H1 (cell line): Measurements from ENCODE around the gene PGAP2. TPM values are rescaled to one million over a fixed set of nuclear protein-coding genes. Genes with fewer than 3 reads are reported as not detected.

Experiments
- CTCF ChIA-PET: fragments of 300-600 bp; sonication (Branson Sonifier 250); formaldehyde crosslinking; loops from one replicate; lab custom pipeline; 2021; ENCODE audit not compliant: partially characterized antibody; lab: Charles Lee
- POLR2A ChIA-PET: fragments of 300-600 bp; sonication (Branson Sonifier 250); formaldehyde crosslinking; loops from one replicate; lab custom pipeline; 2021; ENCODE audit warnings: inconsistent platforms; ENCODE audit not compliant: partially characterized antibody; lab: Charles Lee
- DNase-seq, 2 experiments: peaks; one replicate each; pipeline versions ENCODE4 v3.0.0 to v3.0.0-alpha.2; 2010 to 2022; ENCODE audit warnings: low spot score in 2 of 2, low read depth in 1 of 2, mixed read lengths in 1 of 2
- FAIRE-seq: peaks from 2 replicates; lab custom pipeline; 2011; peaks lifted over from hg19 to GRCh38; lab: Jason Lieb, UNC
- H2AFZ ChIP-seq: 2 replicates; pipeline ENCODE4 v1.8.1; 2012; ENCODE audit warnings: low read length, inconsistent platforms
- H2AK5ac ChIP-seq: 2 replicates; pipeline ENCODE4 v1.6.1; 2013; ENCODE audit warnings: low read depth, low read length
- H2BK120ac ChIP-seq: replicated peaks from 2 replicates; pipeline ENCODE3; 2013; ENCODE audit warnings: low read depth, low read length, inconsistent platforms
- H2BK12ac ChIP-seq: 2 replicates; pipeline ENCODE4 v1.6.1; 2013; ENCODE audit warnings: low read depth, low read length
- H2BK15ac ChIP-seq: 2 replicates; pipeline ENCODE4 v1.6.1; 2013; ENCODE audit warnings: low read length
- H2BK20ac ChIP-seq: 2 replicates; pipeline ENCODE4 v1.6.1; 2013; ENCODE audit warnings: low read length
- H2BK5ac ChIP-seq: 2 replicates; pipeline ENCODE4 v1.6.1; 2013; ENCODE audit warnings: low read depth, low read length
- H3K14ac ChIP-seq: 2 replicates; pipeline ENCODE4 v1.6.1; 2013; ENCODE audit warnings: inconsistent platforms; ENCODE audit not compliant: insufficient read length
- H3K18ac ChIP-seq: 2 replicates; pipeline ENCODE4 v1.6.1; 2013; ENCODE audit warnings: low read length; ENCODE audit errors: extremely low read depth
- H3K23ac ChIP-seq: 2 replicates; pipeline ENCODE4 v1.6.1; 2013; ENCODE audit warnings: inconsistent platforms; ENCODE audit not compliant: insufficient read length
- H3K23me2 ChIP-seq: 2 replicates; pipeline ENCODE4 v1.6.1; 2013; ENCODE audit warnings: low read depth, low read length
- H3K27ac ChIP-seq: 2 replicates; pipeline ENCODE4 v1.6.1; 2011; ENCODE audit warnings: low read depth, low read length, inconsistent platforms
- H3K27me3 ChIP-seq, 4 experiments: replicated peaks in 1 of 4; 1 replicate in 1 of 4; 2 replicates in 3 of 4; pipeline versions ENCODE4 v1.6.1 to v1.8.1; 2011 to 2013; ENCODE audit warnings: low read length in 3 of 4, mild to moderate bottlenecking in 3 of 4, inconsistent platforms in 2 of 4, mixed read lengths in 2 of 4, moderate library complexity in 1 of 4; ENCODE audit not compliant: control insufficient read depth in 3 of 4, insufficient read depth in 3 of 4; ENCODE audit errors: extremely low read depth in 1 of 4
- H3K36me3 ChIP-seq, 4 experiments: 2 replicates each; pipeline versions ENCODE4 v1.6.1 to v1.8.1; 2011 to 2013; ENCODE audit warnings: mild to moderate bottlenecking in 4 of 4, low read length in 3 of 4, moderate library complexity in 2 of 4, control low read depth in 1 of 4, inconsistent platforms in 1 of 4; ENCODE audit not compliant: insufficient read depth in 4 of 4, control insufficient read depth in 2 of 4
- H3K4ac ChIP-seq: replicated peaks from 2 replicates; pipeline ENCODE3; 2013; ENCODE audit warnings: low read length, low read depth, mixed read lengths, inconsistent platforms; ENCODE audit not compliant: insufficient read length
- H3K4me1 ChIP-seq, 4 experiments: replicated peaks in 1 of 4; 1 replicate in 1 of 4; 2 replicates in 3 of 4; pipeline versions ENCODE4 v1.6.1 to v1.8.1; 2011 to 2013; ENCODE audit warnings: low read length in 3 of 4, inconsistent platforms in 2 of 4, mixed read lengths in 1 of 4; ENCODE audit not compliant: insufficient read depth in 4 of 4, control insufficient read depth in 3 of 4
- H3K4me2 ChIP-seq, 2 experiments: 2 replicates each; pipeline versions ENCODE4 v1.6.1 to v1.8.1; 2011 to 2013; ENCODE audit warnings: low read depth in 2 of 2, low read length in 2 of 2, control low read depth in 1 of 2, inconsistent platforms in 1 of 2, mild to moderate bottlenecking in 1 of 2; ENCODE audit not compliant: insufficient read depth in 1 of 2
- H3K4me3 ChIP-seq, 4 experiments: fragments of 200-600, 300-600 bp in 1 of 4; sonication (generic), shearing (Covaris generic), sonication (Bioruptor Twin) in 1 of 4; 2 replicates each; pipeline versions ENCODE4 v1.5.1 to v1.8.1; 2011 to 2016; ENCODE audit warnings: low read length in 4 of 4, low read depth in 3 of 4, control low read depth in 2 of 4, inconsistent platforms in 2 of 4, mild to moderate bottlenecking in 2 of 4, mixed read lengths in 1 of 4, moderate library complexity in 1 of 4; ENCODE audit not compliant: insufficient read depth in 2 of 4; ENCODE audit errors: extremely low read depth in 1 of 4
- H3K56ac ChIP-seq: replicated peaks from 2 replicates; pipeline ENCODE3; 2013; ENCODE audit warnings: low read depth, mild to moderate bottlenecking, mixed read lengths, low read length, inconsistent platforms; ENCODE audit not compliant: insufficient read length
- H3K79me1 ChIP-seq: 2 replicates; pipeline ENCODE4 v1.6.1; 2013; ENCODE audit warnings: low read depth, low read length, control low read depth
- H3K79me2 ChIP-seq, 2 experiments: 2 replicates each; pipeline versions ENCODE4 v1.6.1 to v1.8.1; 2012 to 2013; ENCODE audit warnings: low read length in 2 of 2, mild to moderate bottlenecking in 2 of 2, inconsistent platforms in 1 of 2; ENCODE audit not compliant: insufficient read depth in 2 of 2, control insufficient read depth in 1 of 2
- H3K9ac ChIP-seq, 4 experiments: replicated peaks in 1 of 4; 1 replicate in 1 of 4; 2 replicates in 3 of 4; pipeline versions ENCODE4 v1.6.1 to v1.8.1; 2011 to 2013; ENCODE audit warnings: low read depth in 3 of 4, low read length in 3 of 4, control low read depth in 2 of 4, mild to moderate bottlenecking in 2 of 4, moderate library complexity in 2 of 4, inconsistent platforms in 1 of 4; ENCODE audit errors: extremely low read depth in 1 of 4
- H3K9me3 ChIP-seq, 2 experiments: 2 replicates each; pipeline versions ENCODE4 v1.6.1 to v1.8.1; 2012 to 2013; ENCODE audit warnings: mild to moderate bottlenecking in 2 of 2, moderate library complexity in 2 of 2, control low read depth in 1 of 2, inconsistent platforms in 1 of 2, low read depth in 1 of 2, low read length in 1 of 2, mixed read lengths in 1 of 2; ENCODE audit not compliant: insufficient read depth in 2 of 2
- H4K20me1 ChIP-seq, 2 experiments: replicated peaks in 1 of 2; 2 replicates each; pipeline versions ENCODE3 to v1.8.1; 2011 to 2013; ENCODE audit warnings: inconsistent platforms in 2 of 2, low read length in 2 of 2, mild to moderate bottlenecking in 1 of 2; ENCODE audit not compliant: insufficient read depth in 2 of 2, control insufficient read depth in 1 of 2
- H4K5ac ChIP-seq: 2 replicates; pipeline ENCODE4 v1.6.1; 2013; ENCODE audit warnings: low read length, low read depth, mixed read lengths, inconsistent platforms; ENCODE audit not compliant: insufficient read length
- H4K8ac ChIP-seq: 2 replicates; pipeline ENCODE4 v1.8.0; 2013; ENCODE audit warnings: mild to moderate bottlenecking, moderate library complexity, low read length, inconsistent platforms; ENCODE audit not compliant: insufficient read depth; ENCODE audit errors: extremely low read depth
- H4K91ac ChIP-seq: replicated peaks from 2 replicates; pipeline ENCODE3; 2013; ENCODE audit warnings: low read length, mixed read lengths, inconsistent platforms; ENCODE audit not compliant: insufficient read length
- ATF2 ChIP-seq: IDR thresholded peaks from 2 replicates; pipeline ENCODE4 v1.6.1; 2012; ENCODE audit warnings: low read length, inconsistent platforms
- BACH1 ChIP-seq: IDR thresholded peaks from 2 replicates; pipeline ENCODE4 v1.6.1; 2012; ENCODE audit warnings: low read length, improper control_type of control experiment
- GTF2F1 ChIP-seq: IDR thresholded peaks from 2 replicates; pipeline ENCODE4 v1.6.1; 2012; ENCODE audit warnings: low read depth, low read length, improper control_type of control experiment, borderline replicate concordance
- HDAC2 ChIP-seq, 2 experiments: fragments of 300-600 bp in 1 of 2; sonication (generic) in 1 of 2; IDR thresholded peaks; 2 replicates each; pipeline ENCODE4 v1.6.1; 2011 to 2012; ENCODE audit warnings: low read depth in 2 of 2, low read length in 2 of 2, mild to moderate bottlenecking in 2 of 2, moderate library complexity in 2 of 2, borderline replicate concordance in 1 of 2, inconsistent platforms in 1 of 2
- KDM1A ChIP-seq: fragments of 200-600, 300-600 bp; sonication (generic); IDR thresholded peaks from 2 replicates; pipeline ENCODE4 v1.7.1; 2016; ENCODE audit warnings: mild to moderate bottlenecking, low read length, borderline replicate concordance
- RAD21 ChIP-seq, 2 experiments: IDR thresholded peaks in 1 of 2; conservative IDR thresholded peaks in 1 of 2; 2 replicates each; pipeline ENCODE4 v1.6.1; 2011; ENCODE audit warnings: low read depth in 2 of 2, low read length in 2 of 2, improper control_type of control experiment in 1 of 2, inconsistent platforms in 1 of 2, mild to moderate bottlenecking in 1 of 2, moderate library complexity in 1 of 2
- WGBS, 2 experiments: shearing (Covaris generic) in 1 of 2; methylation state at CpG; one replicate each; pipeline versions ENCODE4 v1.1.6 to v1.1.7; 2013 to 2015; ENCODE audit warnings: low lambda C conversion rate in 2 of 2, mixed read lengths in 2 of 2, inconsistent platforms in 1 of 2, low coverage in 1 of 2, missing lambda C conversion rate in 1 of 2; ENCODE audit not compliant: insufficient replicate concordance in 2 of 2, insufficient coverage in 1 of 2, insufficient read length in 1 of 2; ENCODE audit errors: extremely low coverage in 1 of 2, missing lambda C conversion rate in 1 of 2; 5-methylcytosine and 5-hydroxymethylcytosine counted together
- polyA plus RNA-seq, 7 experiments: library from polyadenylated mRNA; depleted of rRNA in 3 of 7; stranded (reverse) in 5 of 7; unstranded in 2 of 7; fragments of >200 nt in 5 of 7; fragments of 200-250 nt in 2 of 7; gene quantifications; 1 replicate in 5 of 7; 2 replicates in 1 of 7; 4 replicates in 1 of 7; pipeline versions ENCODE4 v1.2.1 to v1.2.3, GENCODE V29; 2011 to 2013; ENCODE audit warnings: missing spikeins in 2 of 7, mixed read lengths in 2 of 7
- total RNA-seq: library from RNA; stranded (reverse); fragmentation: NEBNext Ultra II Directional; extraction: Animal tissue kit (Norgen Biotek cat#: 25700); gene quantifications from 2 replicates; pipeline ENCODE4 v1.2.1, GENCODE V29; 2021

Gene PGAP2
- total and polyA plus RNA-seq, 2 of the 8 experiments (the other 6 are each of a cell fraction or from before 2014, with no cell fraction given) = 56.5 to 106 TPM

GRCh38 chr11:3808861-3809623, 682 bp downstream of the PGAP2 start:
- H4K20me1 ChIP-seq = peaks cover 0 to 2% of the 10 kb centered on the region in 2 experiments
- WGBS, 2 experiments = 29% methylated on average over 5 of the region's 5 CpGs; no CpG with 5 or more reads in 1 of the 2 experiments
- H3K23ac ChIP-seq = no peak overlapping the region
- no peak overlapping the region for H2AFZ ChIP-seq
- H3K4me1 ChIP-seq = peaks cover 0 to 8% (median 5%) of the 10 kb centered on the region in 4 experiments; a peak in 5 of 7 replicates
- H2BK12ac ChIP-seq = no peak overlapping the region
- H3K23me2 ChIP-seq = peaks cover 2% of the 10 kb centered on the region; the same call in 1 of the 2 replicates
- H3K27me3 ChIP-seq = no peaks in the 10 kb centered on the region
- H3K56ac ChIP-seq = peak overlapping the region; percentile 40
- H2BK15ac ChIP-seq = no peak overlapping the region
- peaks cover 4% of the 10 kb centered on the region for H3K79me1 ChIP-seq
- H3K18ac ChIP-seq = peak overlapping the region; percentile 93
- no peak overlapping the region for H2AK5ac ChIP-seq
- no peak overlapping the region; the same call in 1 of the 2 replicates for H2BK5ac ChIP-seq
- H3K9ac ChIP-seq = peak overlapping the region in 3 of 4 experiments; percentile 34 to 74 (median 72); a peak in 6 of 7 replicates
- 0 out of 2 replicates have a peak overlapping the region, but pooled peaks have one; percentile 31 for H3K27ac ChIP-seq
- peak overlapping the region; percentile 75 for H4K5ac ChIP-seq
- no peaks in the 10 kb centered on the region for H3K36me3 ChIP-seq
- no peak overlapping the region for H2BK20ac ChIP-seq
- H2BK120ac ChIP-seq = no peak overlapping the region
- H4K8ac ChIP-seq = peak overlapping the region; percentile 43; the same call in 1 of the 2 replicates
- H3K4me3 ChIP-seq = peak overlapping the region; percentile 66 to 84 (median 74)
- peak overlapping the region; percentile 47 to 91 for H3K4me2 ChIP-seq
- H3K4ac ChIP-seq = no peak overlapping the region
- H3K14ac ChIP-seq = peak overlapping the region; percentile 6
- POLR2A ChIA-PET = interaction anchor here (1.0 to 4.3 kb wide), 9 partner anchors 10 to 430 kb away, joined by 3 to 32 read pairs (median 4); partner anchors contain the start of genes NUP98 and ZNF195
- FAIRE-seq (peak; percentile 84), DNase-seq (no peak)
- CTCF ChIA-PET = interaction anchor here (0.6 to 10.8 kb wide), 36 partner anchors 11 to 296 kb away, joined by 3 to 81 read pairs (median 4); partner anchors contain the start of genes NUP98 and STIM1
- no peak overlapping the region for H4K91ac ChIP-seq
- H3K9me3 ChIP-seq = no peaks in the 10 kb centered on the region
- H3K79me2 ChIP-seq = peaks cover 0 to 5% of the 10 kb centered on the region in 2 experiments; a peak in 2 of 4 replicates
- TF ChIP-seq RAD21 (IDR thresholded peaks at IDR 0.05 in 1 of 2, conservative IDR thresholded peaks at IDR 0.05 in 1 of 2; ENCODE audit: low read depth in 2 of 2, low read length in 2 of 2) (peak; percentile 54 to 66), GTF2F1 (no peak), ATF2 (0 out of 2 replicates have a peak, but pooled peaks have one; percentile 35), KDM1A (peak; percentile 89; the same call in 1 of the 2 replicates), HDAC2 (IDR thresholded peaks at IDR 0.05; ENCODE audit: borderline replicate concordance in 1 of 2, low read depth in 2 of 2, low read length in 2 of 2) (peak in 1 of 2 experiments; percentile 80; a peak in 2 of 4 replicates), BACH1 (peak; percentile 71)
